Measurements from ENCODE around the gene GAGE12J.
"Not testable (repeated sequence)": the region's sequence is repeated elsewhere in the genome, so short reads cannot be mapped to it uniquely, and the experiment has no call there.

The GAGE12J gene

DNA sequence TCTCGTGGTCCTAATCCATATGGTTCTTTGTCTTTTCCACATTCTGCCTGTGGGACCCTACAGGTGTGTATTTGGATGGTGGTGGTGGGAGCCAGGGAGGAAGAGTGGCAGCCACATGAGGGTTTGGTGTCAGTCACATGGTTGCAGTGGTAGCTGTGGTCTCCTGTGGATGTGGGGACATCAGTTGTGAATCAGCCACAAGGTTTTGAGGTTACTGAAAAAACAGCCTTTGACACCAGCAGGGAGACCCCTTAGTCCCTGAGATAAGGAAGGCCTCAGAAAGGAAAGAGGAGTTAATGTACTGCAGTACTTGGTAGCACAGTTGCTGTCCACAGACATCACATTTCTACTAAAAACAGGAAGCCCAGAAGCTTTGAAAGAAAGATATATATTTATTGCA lies 34.2 kb upstream of the GAGE12J start:
- 75% methylated on average over 1 of the region's 1 CpG for WGBS
- no peaks in the 10 kb centered on the region for H3K27me3 ChIP-seq (ENCODE audit: insufficient read depth, low read length)
- H3K36me3 ChIP-seq (ENCODE audit: insufficient read depth, low read length): no peaks in the 10 kb centered on the region; the same call in 1 of the 2 replicates

DNA sequence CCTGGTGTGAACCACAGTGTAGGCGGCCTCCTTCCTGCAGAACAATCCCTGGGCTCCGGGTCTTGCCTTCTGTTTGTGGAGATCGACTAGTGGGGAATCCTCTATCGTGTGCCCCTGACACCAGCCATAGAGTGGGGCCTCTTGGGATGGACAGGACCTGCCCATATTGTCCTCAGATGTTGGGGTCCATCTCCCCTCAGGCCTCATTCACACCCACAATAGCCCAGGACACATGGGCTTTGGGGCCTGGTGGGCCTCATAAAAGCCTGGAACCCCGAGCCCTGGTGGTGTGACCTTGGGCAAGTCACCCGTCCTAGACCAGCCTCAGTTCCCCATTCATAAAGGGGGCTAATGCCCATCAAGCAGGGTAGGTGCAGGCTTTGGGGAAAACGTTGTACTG lies 31.6 kb upstream of the GAGE12J start:
- no peak overlapping the region for H3K9ac ChIP-seq (ENCODE audit: low read depth, low read length)
- H3K27ac ChIP-seq (ENCODE audit: low read depth, low read length): no peak overlapping the region
- H3K36me3 ChIP-seq (ENCODE audit: insufficient read depth, low read length): no peaks in the 10 kb centered on the region
- H3K4me1 ChIP-seq (ENCODE audit: insufficient read depth, low read length): no peaks in the 10 kb centered on the region
- no peaks in the 10 kb centered on the region for H3K27me3 ChIP-seq (ENCODE audit: insufficient read depth, low read length)
- no peak overlapping the region for H3K4me3 ChIP-seq (ENCODE audit: low read length)
- H3K9me3 ChIP-seq (ENCODE audit: insufficient read depth, low read depth, low read length): no peaks in the 10 kb centered on the region
- 87% methylated on average over 7 of the region's 7 CpGs for WGBS

More for the DNA sequence above, 34.2 kb upstream of the GAGE12J start:
- Histone ChIP-seq H3K9ac (ENCODE audit: low read depth, low read length) (no peak overlapping the region), H3K4me3 (ENCODE audit: low read length) (no peak overlapping the region), H3K9me3 (ENCODE audit: insufficient read depth, low read depth, low read length) (no peaks in the 10 kb centered on the region), H3K4me1 (ENCODE audit: insufficient read depth, low read length) (no peaks in the 10 kb centered on the region), H3K27ac (ENCODE audit: low read depth, low read length) (no peak overlapping the region)

DNA sequence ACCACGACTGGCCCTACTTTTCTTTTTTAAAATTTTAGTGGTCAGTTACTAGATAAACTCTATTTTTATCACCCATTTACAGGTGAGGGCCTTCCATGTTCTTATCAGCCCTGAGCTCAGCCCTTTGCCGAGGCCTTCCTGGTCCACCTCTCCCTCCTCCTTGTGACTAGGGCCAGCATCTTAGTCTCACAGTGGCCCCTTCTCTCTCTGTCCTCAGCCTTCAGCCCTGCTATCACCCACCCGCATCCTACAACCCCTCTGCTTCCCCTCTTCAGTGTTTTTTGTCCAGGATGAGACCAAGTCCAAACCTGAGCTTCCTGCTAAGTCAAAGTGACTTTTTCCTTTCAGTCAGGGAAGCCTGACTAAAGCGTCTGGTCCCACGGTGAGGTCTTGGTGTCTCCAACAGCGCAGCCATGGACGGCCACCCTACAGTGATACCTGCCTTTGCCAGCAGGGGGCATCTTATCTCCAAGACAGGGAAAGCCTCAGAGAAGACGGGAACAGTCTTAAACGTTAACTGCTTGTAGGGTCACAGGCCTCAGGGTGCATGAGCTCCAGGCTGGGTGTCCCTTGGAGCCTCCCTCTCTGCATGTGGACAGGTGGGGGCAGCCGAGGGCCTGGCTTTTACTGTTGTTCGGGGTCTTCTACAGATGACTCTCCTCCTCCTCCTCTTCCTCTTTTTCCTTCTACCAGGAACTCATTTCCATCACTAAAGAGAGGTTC lies 30.1 kb upstream of the GAGE12J start:
- Histone ChIP-seq H3K9me3 (ENCODE audit: insufficient read depth, low read depth, low read length) (no peaks in the 10 kb centered on the region), H3K36me3 (ENCODE audit: insufficient read depth, low read length) (no peaks in the 10 kb centered on the region), H3K4me3 (ENCODE audit: low read length) (no peak overlapping the region), H3K9ac (ENCODE audit: low read depth, low read length) (no peak overlapping the region), H3K27me3 (ENCODE audit: insufficient read depth, low read length) (no peaks in the 10 kb centered on the region), H3K4me1 (ENCODE audit: insufficient read depth, low read length) (no peaks in the 10 kb centered on the region), H3K27ac (ENCODE audit: low read depth, low read length) (no peak overlapping the region)
- WGBS: 25% methylated on average over 10 of the region's 11 CpGs

GRCh38 chrX:49292400-49293362 lies 29.2 kb upstream of the GAGE12J start:
- 91% methylated on average over 14 of the region's 17 CpGs for WGBS
- H3K9ac ChIP-seq (ENCODE audit: low read depth, low read length): no peak overlapping the region
- no peaks in the 10 kb centered on the region for H3K27me3 ChIP-seq (ENCODE audit: insufficient read depth, low read length)

DNA sequence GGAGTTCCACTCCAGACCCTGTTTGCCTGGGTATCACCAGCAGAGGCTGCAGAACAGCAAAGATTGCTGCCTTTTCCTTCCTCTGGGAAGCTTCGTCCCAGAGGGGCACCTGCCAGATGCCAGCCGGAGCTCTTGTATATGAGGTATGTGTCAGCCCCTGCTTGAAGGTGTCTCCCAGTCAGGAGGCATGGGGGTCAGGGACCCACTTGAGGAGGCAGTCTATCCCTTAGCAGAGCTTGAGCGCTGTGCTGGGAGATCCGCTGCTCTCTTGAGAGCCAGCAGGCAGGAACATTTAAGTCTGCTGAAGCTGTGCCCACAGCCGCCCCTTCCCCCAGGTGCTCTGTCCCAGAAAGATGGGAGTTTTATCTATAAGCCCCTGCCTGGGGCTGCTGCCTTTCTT lies 22.5 kb upstream of the GAGE12J start:
- not testable (repeated sequence) for H3K4me3 ChIP-seq (ENCODE audit: low read length); H3K36me3 ChIP-seq (ENCODE audit: insufficient read depth, low read length); H3K9me3 ChIP-seq (ENCODE audit: insufficient read depth, low read depth, low read length); H3K4me1 ChIP-seq (ENCODE audit: insufficient read depth, low read length); H3K9ac ChIP-seq (ENCODE audit: low read depth, low read length); H3K27ac ChIP-seq (ENCODE audit: low read depth, low read length); H3K27me3 ChIP-seq (ENCODE audit: insufficient read depth, low read length)
- 91% methylated on average over 5 of the region's 5 CpGs for WGBS

More at GRCh38 chrX:49292400-49293362, 29.2 kb upstream of the GAGE12J start:
- Histone ChIP-seq H3K36me3 (ENCODE audit: insufficient read depth, low read length) (no peaks in the 10 kb centered on the region), H3K27ac (ENCODE audit: low read depth, low read length) (no peak overlapping the region), H3K4me3 (ENCODE audit: low read length) (no peak overlapping the region), H3K4me1 (ENCODE audit: insufficient read depth, low read length) (no peaks in the 10 kb centered on the region), H3K9me3 (ENCODE audit: insufficient read depth, low read depth, low read length) (no peaks in the 10 kb centered on the region)

DNA sequence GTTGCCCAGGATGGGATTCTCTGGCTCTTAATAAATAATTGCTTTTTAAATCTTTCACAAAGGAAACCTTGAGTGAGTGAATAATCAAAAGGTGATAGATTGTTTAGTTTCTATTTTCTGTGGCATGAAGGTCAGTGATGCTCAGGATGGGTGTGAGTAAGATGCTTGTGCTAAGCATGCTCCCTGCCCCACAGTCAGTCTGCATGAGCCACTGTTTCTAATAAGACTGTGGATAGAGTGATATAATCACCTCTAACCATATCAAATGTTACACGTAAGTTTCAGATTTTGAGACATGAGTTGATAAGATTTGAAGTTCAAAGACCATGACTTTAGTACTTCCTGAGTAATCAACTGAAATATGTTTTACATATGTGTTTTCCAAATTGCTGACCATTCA lies 21.1 kb upstream of the GAGE12J start:
- H3K4me3 ChIP-seq (ENCODE audit: low read length): no peak overlapping the region
- no CpG with 5 or more reads among the region's 1 CpG for WGBS

DNA sequence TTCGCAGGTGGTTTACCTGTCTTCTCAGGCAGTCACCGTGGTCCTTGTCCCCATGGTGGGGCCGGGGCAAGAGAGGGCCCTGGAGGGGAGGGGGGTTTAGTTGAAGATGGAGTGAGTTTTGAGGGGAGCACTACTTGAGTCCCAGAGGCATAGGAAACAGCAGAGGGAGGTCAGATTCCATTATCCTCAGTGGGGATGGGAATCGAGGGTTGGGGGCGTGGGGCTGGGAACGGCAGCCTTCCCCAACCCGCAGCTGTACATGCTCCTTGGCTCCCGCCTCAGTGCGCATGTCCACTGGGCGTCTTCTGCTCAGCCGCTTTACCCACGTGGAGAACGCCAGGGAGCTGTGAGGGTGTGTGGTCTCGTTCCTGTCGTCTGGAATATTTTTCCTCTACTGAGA lies 18.5 kb upstream of the GAGE12J start, which contains the start of gene GAGE10:
Gene GAGE10, plus strand, starts transcription at position 301 of the 400 bp plus-strand sequence. CDS start 1,214 bp downstream, outside the sequence.
- no peaks in the 10 kb centered on the region for H3K9me3 ChIP-seq (ENCODE audit: insufficient read depth, low read depth, low read length)
- H3K4me1 ChIP-seq (ENCODE audit: insufficient read depth, low read length): no peaks in the 10 kb centered on the region
- no peak within 1 kb of the TSS for H3K4me3 ChIP-seq (ENCODE audit: low read length)
- no peaks in the 10 kb centered on the region for H3K36me3 ChIP-seq (ENCODE audit: insufficient read depth, low read length)
- H3K9ac ChIP-seq (ENCODE audit: low read depth, low read length): no peak within 1 kb of the TSS
- no peak within 1 kb of the TSS for H3K27ac ChIP-seq (ENCODE audit: low read depth, low read length)
- WGBS: 93% methylated on average over 14 of the region's 15 CpGs
- H3K27me3 ChIP-seq (ENCODE audit: insufficient read depth, low read length): no peaks in the 10 kb centered on the region

More for the DNA sequence above, 21.1 kb upstream of the GAGE12J start:
- Histone ChIP-seq H3K27ac (ENCODE audit: low read depth, low read length) (no peak overlapping the region), H3K9ac (ENCODE audit: low read depth, low read length) (no peak overlapping the region), H3K4me1 (ENCODE audit: insufficient read depth, low read length) (no peaks in the 10 kb centered on the region), H3K9me3 (ENCODE audit: insufficient read depth, low read depth, low read length) (no peaks in the 10 kb centered on the region), H3K27me3 (ENCODE audit: insufficient read depth, low read length) (no peaks in the 10 kb centered on the region), H3K36me3 (ENCODE audit: insufficient read depth, low read length) (no peaks in the 10 kb centered on the region)

GRCh38 chrX:49307775-49308174 lies 14.1 kb upstream of the GAGE12J start:
- not testable (repeated sequence) for H3K36me3 ChIP-seq (ENCODE audit: insufficient read depth, low read length); H3K9ac ChIP-seq (ENCODE audit: low read depth, low read length); H3K4me3 ChIP-seq (ENCODE audit: low read length); H3K9me3 ChIP-seq (ENCODE audit: insufficient read depth, low read depth, low read length); H3K27me3 ChIP-seq (ENCODE audit: insufficient read depth, low read length); H3K27ac ChIP-seq (ENCODE audit: low read depth, low read length)
- H3K4me1 ChIP-seq (ENCODE audit: insufficient read depth, low read length): peaks cover 21% of the 10 kb centered on the region
- WGBS: 96% methylated on average over 2 of the region's 2 CpGs

DNA sequence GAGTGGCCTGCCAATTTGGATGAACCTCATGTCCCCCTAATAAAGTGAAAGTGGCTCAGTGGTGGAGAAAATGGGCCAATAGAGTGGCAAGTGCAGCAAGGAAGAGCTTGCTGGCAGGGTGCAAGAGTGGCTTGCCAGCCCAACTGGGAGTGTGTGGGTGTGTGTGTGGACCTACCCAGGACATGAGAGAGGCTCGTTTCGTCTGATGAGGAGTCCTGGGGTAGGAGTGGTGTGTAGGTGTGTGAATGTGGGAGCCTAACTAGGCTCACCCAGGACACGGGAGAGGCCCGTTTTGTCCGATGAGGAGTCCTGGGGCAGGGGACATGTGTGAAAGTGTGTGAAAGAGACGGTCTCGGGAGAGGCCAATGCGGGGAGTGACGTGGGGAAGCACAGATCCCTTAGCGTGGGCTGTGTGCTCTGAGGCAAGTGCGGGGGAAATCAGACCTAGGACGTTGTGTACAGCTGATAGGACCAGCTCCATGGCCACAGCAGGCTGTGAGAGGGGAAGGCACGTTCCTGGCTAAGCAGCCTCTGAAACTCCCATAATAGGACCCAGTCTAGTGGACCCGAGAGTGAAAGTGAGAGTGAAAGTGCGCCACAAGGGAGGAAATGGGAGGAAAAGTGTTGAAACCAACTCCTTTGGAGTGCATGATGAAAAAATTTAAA lies 13.1 kb upstream of the GAGE12J start:
- Histone ChIP-seq H3K27me3 (ENCODE audit: insufficient read depth, low read length) (no peaks in the 10 kb centered on the region; the same call in 1 of the 2 replicates), H3K9me3 (ENCODE audit: insufficient read depth, low read depth, low read length) (no peaks in the 10 kb centered on the region), H3K36me3 (ENCODE audit: insufficient read depth, low read length) (no peaks in the 10 kb centered on the region), H3K9ac (ENCODE audit: low read depth, low read length) (peak overlapping the region; percentile 69), H3K4me1 (ENCODE audit: insufficient read depth, low read length) (peaks cover 21% of the 10 kb centered on the region), H3K4me3 (ENCODE audit: low read length) (peak overlapping the region; percentile 43), H3K27ac (ENCODE audit: low read depth, low read length) (peak overlapping the region; percentile 93)
- 82% methylated on average over 15 of the region's 15 CpGs for WGBS

DNA sequence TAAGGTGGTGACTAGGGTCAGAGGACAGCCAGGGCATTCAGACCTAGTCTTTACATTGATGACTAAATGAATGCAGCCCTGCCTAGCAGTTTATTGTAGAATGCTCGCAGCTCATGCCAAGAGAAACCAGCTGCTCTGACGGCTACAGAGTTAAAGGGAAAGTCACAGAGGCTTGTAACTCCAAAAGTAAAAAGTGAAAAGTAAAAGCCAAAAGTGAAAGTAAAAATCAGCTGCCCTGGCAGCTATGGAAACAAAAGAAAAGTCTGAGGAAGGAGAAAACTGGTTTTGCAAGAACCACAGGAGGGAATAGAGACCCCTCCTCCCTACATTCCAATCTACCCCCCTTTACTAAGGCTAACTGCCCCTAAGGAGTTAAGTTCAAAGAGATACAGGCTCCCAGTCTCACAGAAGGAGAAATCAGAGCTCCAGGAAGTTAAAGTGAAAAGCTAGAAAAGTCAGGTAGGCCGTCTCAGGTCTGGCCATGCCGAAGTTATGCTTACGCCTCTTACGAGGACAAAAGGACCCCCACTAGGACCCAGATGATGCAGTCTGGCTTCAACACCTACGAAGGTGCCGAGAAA lies 12.3 kb upstream of the GAGE12J start:
- H3K27me3 ChIP-seq (ENCODE audit: insufficient read depth, low read length): no peaks in the 10 kb centered on the region; the same call in 1 of the 2 replicates
- H3K9me3 ChIP-seq (ENCODE audit: insufficient read depth, low read depth, low read length): no peaks in the 10 kb centered on the region
- 11% methylated on average over 6 of the region's 8 CpGs for WGBS
- peak overlapping the region; percentile 93 for H3K27ac ChIP-seq (ENCODE audit: low read depth, low read length)
- H3K4me3 ChIP-seq (ENCODE audit: low read length): peak overlapping the region; percentile 43
- no peaks in the 10 kb centered on the region for H3K36me3 ChIP-seq (ENCODE audit: insufficient read depth, low read length)
- H3K4me1 ChIP-seq (ENCODE audit: insufficient read depth, low read length): peaks cover 21% of the 10 kb centered on the region
- peak overlapping the region; percentile 69 for H3K9ac ChIP-seq (ENCODE audit: low read depth, low read length)
